ENCODE data around the gene FCER1G.
"Not testable (repeated sequence)": the region's sequence is repeated elsewhere in the genome, so short reads cannot be mapped to it uniquely, and the experiment has no call there.

FCER1G gene

DNA sequence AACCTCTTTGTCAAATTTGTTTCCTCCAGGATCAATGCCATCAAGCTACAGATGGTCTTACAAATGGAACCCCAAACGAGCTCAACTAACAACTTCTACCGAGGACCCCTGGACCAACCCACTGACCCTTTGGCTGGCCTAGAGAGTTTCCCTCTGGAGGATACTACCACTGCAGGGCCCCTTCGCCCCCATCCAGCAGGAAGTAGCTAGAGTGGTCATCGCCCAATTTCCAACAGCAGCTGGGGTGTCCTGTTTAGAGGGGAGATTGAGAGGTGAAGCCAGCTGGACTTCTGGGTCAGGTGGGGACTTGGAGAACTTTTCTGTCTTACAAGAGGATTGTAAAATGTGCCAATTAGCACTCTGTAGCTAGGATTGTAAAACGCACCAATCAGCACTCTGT, 42.0 kb downstream of the FCER1G start:
- ATAC-seq (replicated peaks; ENCODE audit: extremely low read depth, poor library complexity, severe bottlenecking); H3K27ac Mint-ChIP-seq (ENCODE audit: low read depth); H3K36me3 Mint-ChIP-seq (ENCODE audit: insufficient read depth); H3K4me3 Mint-ChIP-seq; DNase-seq (ENCODE audit: low spot score in 2 of 2): not testable (repeated sequence)
- H3K4me1 Mint-ChIP-seq, result peaks cover 21% of the 10 kb centered on the region
- peaks cover 61% of the 10 kb centered on the region for H3K27me3 Mint-ChIP-seq
- peaks cover 16% of the 10 kb centered on the region for H3K9me3 Mint-ChIP-seq

DNA sequence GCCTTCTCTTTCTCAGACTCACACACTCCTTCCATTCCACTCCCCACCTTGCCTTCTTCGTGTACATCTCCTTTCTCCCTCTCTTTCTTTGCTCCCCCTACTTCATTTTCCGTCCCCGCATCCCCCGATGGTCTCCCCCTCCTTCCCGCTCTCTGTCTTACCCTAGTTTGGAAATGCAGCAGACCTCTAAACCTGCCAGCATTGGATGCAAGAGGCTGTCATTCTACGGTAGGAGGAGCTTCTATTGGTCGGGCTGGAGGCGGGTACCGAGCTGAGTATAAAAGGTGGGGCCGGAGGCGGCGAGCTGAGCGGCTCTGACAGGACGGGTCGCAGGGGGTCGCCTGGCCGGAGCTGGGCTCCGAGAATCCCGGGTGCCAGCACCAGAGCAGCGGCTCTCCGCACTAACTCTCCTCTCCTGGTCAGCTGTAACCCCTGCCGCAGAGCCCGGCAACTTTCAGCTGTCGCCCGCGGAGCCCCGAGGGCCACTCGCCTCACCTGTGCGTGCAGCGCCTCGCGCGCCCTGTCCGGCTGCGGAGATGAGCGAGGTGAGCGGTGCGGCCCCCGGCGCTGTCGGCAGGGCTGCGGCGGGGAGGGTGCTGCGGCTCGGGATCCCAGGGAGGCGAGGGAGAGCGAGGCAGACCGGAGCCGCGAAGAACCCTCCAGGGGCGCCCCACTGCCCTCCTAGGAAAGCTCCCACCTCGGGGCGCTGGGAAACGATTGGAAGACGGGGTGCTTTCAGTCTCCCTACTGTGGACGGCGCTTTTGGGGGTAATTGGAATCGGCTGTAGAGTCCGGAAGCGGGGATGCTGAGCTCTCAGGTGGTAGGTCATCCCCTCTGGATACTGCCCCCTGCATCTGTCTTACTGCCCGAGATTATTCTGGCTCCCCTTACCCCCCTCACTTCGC, 43.6 kb downstream of the FCER1G start, which contains the start of gene PCP4L1:
PCP4L1 (plus strand) TSS at position 307 of the 906 bp plus-strand sequence; CDS start at position 537, 230 bp downstream.
- DNase-seq (ENCODE audit: low spot score in 2 of 2), result no peak
- H3K27me3 Mint-ChIP-seq, result peaks cover 65% of the 10 kb centered on the region
- peaks cover 16% of the 10 kb centered on the region for H3K9me3 Mint-ChIP-seq
- H3K4me1 Mint-ChIP-seq, result peaks cover 21% of the 10 kb centered on the region
- no peak within 1 kb of the TSS for H3K27ac Mint-ChIP-seq (ENCODE audit: low read depth)
- peaks cover 2% of the 10 kb centered on the region for H3K36me3 Mint-ChIP-seq (ENCODE audit: insufficient read depth)
- ATAC-seq (replicated peaks; ENCODE audit: extremely low read depth, poor library complexity, severe bottlenecking), result peak; percentile 52
- H3K4me3 Mint-ChIP-seq, result peak within 1 kb of the TSS; percentile 72

DNA sequence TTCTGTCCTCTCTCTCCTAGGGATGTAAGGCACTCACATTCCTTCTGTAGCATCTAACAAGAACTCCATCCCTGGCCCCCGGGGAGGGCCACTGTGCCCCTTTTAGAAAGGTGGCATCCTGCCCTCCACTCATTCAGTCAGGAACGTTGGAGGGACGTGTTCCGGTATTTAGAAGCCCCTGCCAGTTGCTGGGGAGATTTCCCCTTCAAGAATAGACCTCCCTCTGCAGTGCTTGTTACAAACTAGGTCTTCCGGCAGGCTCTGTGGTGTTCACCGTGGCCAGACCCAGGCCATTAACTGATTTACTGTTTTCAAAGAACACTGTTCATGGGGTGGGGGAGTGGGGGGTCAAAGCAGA, 44.2 kb downstream of the FCER1G start:
- peak overlapping the region; percentile 72 for H3K4me3 Mint-ChIP-seq
- H3K4me1 Mint-ChIP-seq, result peaks cover 21% of the 10 kb centered on the region
- H3K27ac Mint-ChIP-seq (ENCODE audit: low read depth), result no peak overlapping the region
- H3K9me3 Mint-ChIP-seq, result peaks cover 16% of the 10 kb centered on the region
- H3K36me3 Mint-ChIP-seq (ENCODE audit: insufficient read depth), result peaks cover 2% of the 10 kb centered on the region
- H3K27me3 Mint-ChIP-seq, result peaks cover 66% of the 10 kb centered on the region
- no peak for ATAC-seq (replicated peaks; ENCODE audit: extremely low read depth, poor library complexity, severe bottlenecking)
- DNase-seq (ENCODE audit: low spot score in 2 of 2), result no peak

DNA sequence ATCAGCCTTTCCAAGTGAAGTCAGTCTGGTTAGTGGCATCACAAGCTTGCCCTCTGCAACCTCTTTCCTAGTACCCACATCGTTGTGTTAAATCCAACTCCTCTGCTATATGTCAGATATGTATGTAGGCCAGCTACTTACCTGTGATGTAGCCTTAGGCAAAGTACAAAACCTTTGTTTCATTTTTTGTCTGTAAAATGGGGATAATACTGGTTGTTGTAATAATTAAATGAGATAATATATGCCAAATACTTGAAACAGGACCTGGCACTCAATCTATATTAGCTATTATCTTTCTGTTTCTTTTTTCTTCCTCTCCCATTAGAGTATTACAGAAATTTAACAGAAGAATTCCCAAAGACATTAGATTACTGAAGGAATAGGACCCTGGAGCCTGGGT, 44.7 kb downstream of the FCER1G start:
- Mint-ChIP-seq H3K27me3 (peaks cover 70% of the 10 kb centered on the region), H3K36me3 (ENCODE audit: insufficient read depth) (peaks cover 2% of the 10 kb centered on the region), H3K27ac (ENCODE audit: low read depth) (no peak overlapping the region), H3K4me3 (peak overlapping the region; percentile 72), H3K4me1 (peaks cover 21% of the 10 kb centered on the region), H3K9me3 (peaks cover 16% of the 10 kb centered on the region)
- DNase-seq (ENCODE audit: low spot score in 2 of 2) (no peak), ATAC-seq (replicated peaks; ENCODE audit: extremely low read depth, poor library complexity, severe bottlenecking) (no peak)

DNA sequence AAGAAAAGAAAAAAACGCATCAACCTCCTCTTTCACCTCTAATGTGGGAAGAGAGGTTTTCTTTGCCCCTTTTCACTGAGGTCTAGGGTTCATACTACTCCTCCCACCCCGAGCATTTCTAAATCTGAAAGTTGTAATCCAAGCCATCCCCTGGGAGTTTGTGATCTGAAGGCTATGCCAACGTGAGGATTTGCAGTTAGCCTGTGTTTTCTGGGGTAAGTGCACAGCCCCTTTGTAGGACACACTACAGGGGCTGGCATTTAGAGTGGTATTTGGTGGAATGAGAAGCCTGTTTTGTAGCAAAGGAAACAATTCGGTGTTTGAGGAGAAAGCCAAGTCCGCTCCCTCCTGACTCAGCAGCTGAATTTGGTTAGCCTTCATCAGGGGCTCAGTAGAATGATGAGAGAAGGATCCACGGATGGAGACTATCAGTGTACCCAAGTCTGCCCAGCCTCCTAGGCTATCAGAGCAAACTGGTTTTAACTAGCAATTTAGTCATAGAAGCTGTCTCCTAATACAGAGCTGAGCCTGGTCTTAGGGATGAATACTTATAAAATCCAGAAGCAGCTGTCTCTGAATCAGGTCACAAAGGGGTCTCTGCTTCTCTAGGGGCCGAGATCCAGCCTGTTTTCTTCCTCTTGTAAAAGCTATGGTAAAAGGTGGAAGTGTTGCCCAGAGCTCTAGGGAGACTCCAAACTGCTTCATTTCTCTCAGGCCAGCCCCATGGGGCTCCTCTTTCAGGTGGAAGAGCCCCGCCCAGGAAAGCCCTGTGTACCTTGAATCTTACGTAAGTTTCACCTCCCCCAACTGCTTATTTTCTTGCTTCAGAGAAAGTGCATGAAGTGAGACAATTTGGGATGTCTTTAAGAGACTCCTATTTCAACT, 45.5 kb downstream of the FCER1G start:
- H3K36me3 Mint-ChIP-seq (ENCODE audit: insufficient read depth), result peaks cover under 1% of the 10 kb centered on the region
- peaks cover 16% of the 10 kb centered on the region for H3K9me3 Mint-ChIP-seq
- no peak for DNase-seq (ENCODE audit: low spot score in 2 of 2)
- peaks cover 75% of the 10 kb centered on the region for H3K27me3 Mint-ChIP-seq
- peaks cover 21% of the 10 kb centered on the region for H3K4me1 Mint-ChIP-seq
- H3K27ac Mint-ChIP-seq (ENCODE audit: low read depth), result no peak overlapping the region
- ATAC-seq (replicated peaks; ENCODE audit: extremely low read depth, poor library complexity, severe bottlenecking), result no peak
- H3K4me3 Mint-ChIP-seq, result no peak overlapping the region

DNA sequence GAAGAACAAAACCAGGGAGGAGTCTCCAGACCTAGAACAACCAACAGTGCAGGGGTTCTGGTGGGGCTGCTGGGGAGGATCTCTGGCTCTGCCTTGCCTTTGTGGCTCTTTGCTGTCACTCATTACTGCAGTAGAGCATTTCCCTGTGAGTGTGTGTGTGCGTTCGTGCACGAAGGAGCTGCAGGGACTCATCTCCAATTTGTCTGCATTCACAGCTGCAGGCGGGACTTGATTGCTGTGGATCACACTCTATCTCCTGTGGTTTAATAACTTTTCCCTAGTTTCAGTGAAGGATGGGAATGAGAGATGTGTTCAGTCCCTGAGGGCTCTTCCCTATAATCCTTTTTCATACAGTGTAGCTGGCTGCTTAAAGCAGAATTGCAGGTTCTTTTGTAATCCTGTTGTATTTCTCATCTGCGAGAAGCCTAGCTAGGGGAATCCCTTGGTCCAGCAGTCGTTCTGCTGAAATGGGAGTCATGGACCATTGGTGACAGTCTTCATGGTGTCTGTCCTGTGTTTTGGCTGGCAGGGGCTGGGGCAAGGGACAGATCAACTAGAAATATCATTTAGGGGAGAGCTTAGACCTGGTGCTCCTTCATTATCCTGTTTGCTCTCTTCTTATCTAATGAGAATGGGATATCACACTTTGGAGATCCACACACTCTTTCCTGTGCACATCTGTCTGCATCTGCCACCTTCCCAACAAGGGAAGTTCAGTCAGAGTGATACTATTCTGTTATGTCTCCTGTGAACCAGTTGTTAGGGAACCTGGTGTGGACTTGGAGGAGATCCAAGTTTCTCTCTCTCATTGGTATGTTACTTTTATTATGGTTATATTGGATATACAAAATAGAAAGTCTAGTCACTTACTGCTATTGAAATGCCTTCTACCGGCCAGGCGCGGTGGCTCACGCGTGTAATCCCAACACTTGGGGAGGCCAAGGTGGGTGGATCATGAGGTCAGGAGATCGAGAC, 46.5 kb downstream of the FCER1G start:
- ATAC-seq (replicated peaks; ENCODE audit: extremely low read depth, poor library complexity, severe bottlenecking), result no peak
- Mint-ChIP-seq H3K4me1 (peaks cover 21% of the 10 kb centered on the region), H3K36me3 (ENCODE audit: insufficient read depth) (no peaks in the 10 kb centered on the region), H3K27me3 (peaks cover 82% of the 10 kb centered on the region), H3K9me3 (peaks cover 16% of the 10 kb centered on the region), H3K4me3 (no peak overlapping the region), H3K27ac (ENCODE audit: low read depth) (no peak overlapping the region)
- DNase-seq (ENCODE audit: low spot score in 2 of 2), result no peak

DNA sequence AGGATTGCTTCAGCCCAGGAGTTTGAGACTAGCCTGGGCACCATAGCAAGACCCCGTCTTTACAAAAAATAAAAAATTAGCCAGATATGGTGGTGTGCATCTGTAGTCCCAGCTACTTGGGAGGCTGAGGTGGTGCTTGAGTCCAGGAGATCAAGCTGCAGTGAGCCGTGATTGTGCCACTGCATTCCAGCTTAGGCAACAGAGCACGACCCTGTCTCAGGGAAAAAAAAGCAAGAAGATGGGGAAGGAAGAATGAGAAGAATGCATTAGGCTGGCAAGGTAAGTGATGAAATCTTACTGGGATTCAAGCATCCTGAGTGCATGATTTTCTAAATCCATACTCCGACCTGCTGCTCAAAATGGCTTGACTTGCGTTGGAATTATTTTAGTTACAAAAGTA, 50.2 kb downstream of the FCER1G start:
- no peak for DNase-seq (ENCODE audit: low spot score in 2 of 2)
- H3K9me3 Mint-ChIP-seq, result no peaks in the 10 kb centered on the region
- no peak for ATAC-seq (replicated peaks; ENCODE audit: extremely low read depth, poor library complexity, severe bottlenecking)
- H3K4me1 Mint-ChIP-seq, result peaks cover 4% of the 10 kb centered on the region
- no peak overlapping the region for H3K4me3 Mint-ChIP-seq
- no peaks in the 10 kb centered on the region for H3K36me3 Mint-ChIP-seq (ENCODE audit: insufficient read depth)
- H3K27me3 Mint-ChIP-seq, result peaks cover 56% of the 10 kb centered on the region
- no peak overlapping the region for H3K27ac Mint-ChIP-seq (ENCODE audit: low read depth)

DNA sequence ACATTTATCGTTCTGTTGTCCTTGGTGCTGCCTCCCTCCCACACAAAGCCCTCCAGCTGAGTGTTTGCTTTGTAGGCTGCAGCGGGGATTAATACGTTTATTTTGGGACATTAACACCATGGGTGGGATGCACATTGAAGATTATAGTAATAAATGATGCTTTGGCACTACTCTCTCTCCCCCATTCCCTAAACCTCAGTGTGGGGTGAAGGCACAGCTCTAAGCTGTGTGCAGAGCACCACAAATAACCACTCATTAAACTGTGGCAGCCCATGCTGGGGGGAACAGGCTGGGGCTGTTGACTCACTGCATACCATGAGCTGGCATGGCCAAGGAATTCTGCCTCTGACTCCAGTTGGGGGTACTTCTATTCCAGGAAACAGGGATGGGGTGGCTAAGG, 51.1 kb downstream of the FCER1G start:
- ATAC-seq (replicated peaks; ENCODE audit: extremely low read depth, poor library complexity, severe bottlenecking), result no peak
- no peak overlapping the region for H3K27ac Mint-ChIP-seq (ENCODE audit: low read depth)
- peaks cover 47% of the 10 kb centered on the region for H3K27me3 Mint-ChIP-seq
- H3K36me3 Mint-ChIP-seq (ENCODE audit: insufficient read depth), result no peaks in the 10 kb centered on the region
- no peaks in the 10 kb centered on the region for H3K4me1 Mint-ChIP-seq
- H3K9me3 Mint-ChIP-seq, result no peaks in the 10 kb centered on the region
- H3K4me3 Mint-ChIP-seq, result no peak overlapping the region
- no peak for DNase-seq (ENCODE audit: low spot score in 2 of 2)

DNA sequence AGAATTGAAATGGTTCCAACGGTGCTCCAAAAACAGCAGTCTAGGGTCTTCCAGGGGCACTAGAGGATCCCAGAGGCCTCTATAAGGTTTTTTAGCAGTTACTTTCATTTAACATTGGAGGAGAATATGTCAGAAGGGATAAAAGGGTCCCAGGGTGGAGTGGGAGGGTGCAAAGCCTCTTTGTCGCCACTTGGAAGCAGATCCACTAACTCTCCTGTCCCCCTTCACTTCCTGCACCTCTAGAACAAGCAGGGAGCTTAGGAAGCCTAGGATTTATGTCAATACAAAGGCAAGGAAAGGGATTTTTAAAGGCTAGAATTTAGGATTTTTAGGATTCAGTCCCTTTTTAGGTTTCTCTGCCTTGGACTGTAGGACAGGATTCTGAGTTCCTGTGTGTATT, 51.7 kb downstream of the FCER1G start:
- Mint-ChIP-seq H3K4me3 (no peak overlapping the region), H3K4me1 (no peaks in the 10 kb centered on the region), H3K9me3 (no peaks in the 10 kb centered on the region), H3K27ac (ENCODE audit: low read depth) (no peak overlapping the region), H3K27me3 (peaks cover 46% of the 10 kb centered on the region), H3K36me3 (ENCODE audit: insufficient read depth) (peaks cover 1% of the 10 kb centered on the region)
- DNase-seq (ENCODE audit: low spot score in 2 of 2) (no peak), ATAC-seq (replicated peaks; ENCODE audit: extremely low read depth, poor library complexity, severe bottlenecking) (no peak)

DNA sequence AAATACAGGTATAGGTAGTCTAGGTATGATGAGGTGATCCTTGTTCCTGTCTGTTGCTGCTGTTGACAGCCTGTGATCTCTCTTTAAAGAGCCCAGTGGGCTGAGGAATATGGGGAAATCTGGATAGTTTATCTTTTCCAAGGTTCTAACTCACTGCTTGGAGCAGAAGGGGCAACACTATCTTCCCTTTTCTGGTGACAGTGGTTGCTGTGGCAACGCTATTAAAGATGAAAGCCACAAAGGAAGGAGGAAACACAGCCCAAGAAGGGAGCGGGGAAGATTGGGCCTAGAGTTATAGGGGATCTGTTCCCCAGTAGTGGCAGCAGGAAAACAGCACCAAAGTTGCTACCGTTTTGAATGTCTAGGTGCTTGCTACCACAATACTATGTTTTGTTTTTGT, 52.2 kb downstream of the FCER1G start:
- no peak overlapping the region for H3K27ac Mint-ChIP-seq (ENCODE audit: low read depth)
- no peak overlapping the region for H3K4me3 Mint-ChIP-seq
- no peaks in the 10 kb centered on the region for H3K9me3 Mint-ChIP-seq
- H3K27me3 Mint-ChIP-seq, result peaks cover 46% of the 10 kb centered on the region
- peaks cover 1% of the 10 kb centered on the region for H3K36me3 Mint-ChIP-seq (ENCODE audit: insufficient read depth)
- ATAC-seq (replicated peaks; ENCODE audit: extremely low read depth, poor library complexity, severe bottlenecking), result no peak
- no peaks in the 10 kb centered on the region for H3K4me1 Mint-ChIP-seq
- DNase-seq (ENCODE audit: low spot score in 2 of 2), result no peak
